OCI-LY1 (cell line): ENCODE results near the gene DENND1A.

Experiments
- H2AFZ ChIP-seq: fragments of 200-600 bp; sonication (generic), shearing (Covaris generic); 2 replicates; pipeline ENCODE4 v1.6.0; 2014; ENCODE audit warnings: antibody characterized with exemption, mild to moderate bottlenecking, low read length
- H3F3A ChIP-seq: fragments of 200-600 bp; sonication (generic), shearing (Covaris generic); 2 replicates; pipeline ENCODE4 v1.6.0; 2014; ENCODE audit warnings: mild to moderate bottlenecking, antibody characterized with exemption, low read length, moderate library complexity; ENCODE audit not compliant: insufficient read depth
- H3K27ac ChIP-seq: fragments of 200-600 bp; sonication (generic); 2 replicates; pipeline ENCODE4 v1.5.1; 2014; ENCODE audit warnings: low read length, mixed run types, mild to moderate bottlenecking, low read depth; ENCODE audit not compliant: poor library complexity, severe bottlenecking
- H3K27me3 ChIP-seq: fragments of 200-600 bp; sonication (generic); 2 replicates; pipeline ENCODE4 v1.6.0; 2014; ENCODE audit warnings: antibody characterized with exemption, mild to moderate bottlenecking, low read length, moderate library complexity; ENCODE audit not compliant: insufficient read depth
- H3K36me3 ChIP-seq: fragments of 200-600 bp; sonication (generic); 2 replicates; pipeline ENCODE4 v1.6.1; 2014; ENCODE audit warnings: mild to moderate bottlenecking, antibody characterized with exemption, low read length, moderate library complexity, mixed read lengths; ENCODE audit not compliant: insufficient read depth
- H3K4me1 ChIP-seq: fragments of 200-600 bp; sonication (generic); 2 replicates; pipeline ENCODE4 v1.5.1; 2014; ENCODE audit warnings: mild to moderate bottlenecking, low read length, moderate library complexity; ENCODE audit not compliant: insufficient read depth, severe bottlenecking
- H3K4me2 ChIP-seq: fragments of 200-600 bp; sonication (generic), shearing (Covaris generic); 2 replicates; pipeline ENCODE4 v1.6.1; 2014; ENCODE audit warnings: low read length
- H3K4me3 ChIP-seq: fragments of 200-600 bp; sonication (generic); 2 replicates; pipeline ENCODE4 v1.5.1; 2014; ENCODE audit warnings: low read length, low read depth, mild to moderate bottlenecking, mixed read lengths; ENCODE audit not compliant: poor library complexity, severe bottlenecking
- H3K79me2 ChIP-seq: fragments of 200-600 bp; shearing (Covaris generic); 2 replicates; pipeline ENCODE4 v1.6.1; 2016; ENCODE audit warnings: mixed run types, low read length, mixed read lengths; ENCODE audit not compliant: insufficient read depth
- H3K9ac ChIP-seq: fragments of 200-600 bp; sonication (generic), shearing (Covaris generic); 2 replicates; pipeline ENCODE4 v1.6.1; 2014; ENCODE audit warnings: mild to moderate bottlenecking, low read length, mixed read lengths
- H3K9me2 ChIP-seq: fragments of 200-600 bp; sonication (generic), shearing (Covaris generic); 2 replicates; pipeline ENCODE4 v1.6.1; 2014; ENCODE audit warnings: low read depth, mild to moderate bottlenecking, low read length, mixed read lengths
- H3K9me3 ChIP-seq: fragments of 200-600 bp; shearing (Covaris generic); 2 replicates; pipeline ENCODE4 v1.6.1; 2014; ENCODE audit warnings: low read length, mixed read lengths
- H4K20me1 ChIP-seq: fragments of 200-600 bp; sonication (generic), shearing (Covaris generic); 2 replicates; pipeline ENCODE4 v1.6.0; 2016; ENCODE audit warnings: mild to moderate bottlenecking, low read length; ENCODE audit not compliant: insufficient read depth
- CTCF ChIP-seq: fragments of 200-600 bp; sonication (generic), shearing (Covaris generic); IDR thresholded peaks from 2 replicates; pipeline ENCODE4 v1.5.1; 2017; ENCODE audit warnings: mild to moderate bottlenecking, antibody characterized with exemption, low read length, moderate library complexity, mixed read lengths
- EZH2 ChIP-seq: fragments of 200-600 bp; sonication (generic), shearing (Covaris generic); IDR thresholded peaks from 2 replicates; pipeline ENCODE4 v1.8.0; 2017; ENCODE audit warnings: borderline replicate concordance, mixed run types, mild to moderate bottlenecking, antibody characterized with exemption, low read length, moderate library complexity, mixed read lengths

Gene DENND1A

GRCh38 chr9:123927625-123928532 lies 2.0 kb downstream of the DENND1A start:
- Histone ChIP-seq H3K4me3 (peak overlapping the region; percentile 97), H3K36me3 (no peaks in the 10 kb centered on the region; the same call in 1 of the 2 replicates), H3K9me3 (peaks cover 4% of the 10 kb centered on the region; the same call in 1 of the 2 replicates), H3K27me3 (no peaks in the 10 kb centered on the region), H3K4me1 (peaks cover 34% of the 10 kb centered on the region), H3F3A (no peaks in the 10 kb centered on the region), H4K20me1 (no peaks in the 10 kb centered on the region), H3K79me2 (0 out of 2 replicates have a peak, but pooled peaks cover 6% of the 10 kb centered on the region), H2AFZ (no peak overlapping the region), H3K27ac (peak overlapping the region; percentile 41), H3K9ac (no peak overlapping the region), H3K9me2 (no peaks in the 10 kb centered on the region), H3K4me2 (peak overlapping the region; percentile 100)
- TF ChIP-seq EZH2 = no peak
- no peak for TF ChIP-seq CTCF

- Histone ChIP-seq H3K9me3 (peaks cover 4% of the 10 kb centered on the region; the same call in 1 of the 2 replicates), H3K9me2 (no peaks in the 10 kb centered on the region), H3F3A (no peaks in the 10 kb centered on the region), H2AFZ (no peak overlapping the region), H3K4me1 (peaks cover 34% of the 10 kb centered on the region), H3K4me2 (peak overlapping the region; percentile 100; the same call in 1 of the 2 replicates), H3K27ac (no peak overlapping the region), H3K36me3 (no peaks in the 10 kb centered on the region; the same call in 1 of the 2 replicates), H3K79me2 (0 out of 2 replicates have a peak, but pooled peaks cover 6% of the 10 kb centered on the region), H3K4me3 (no peak overlapping the region), H3K9ac (no peak overlapping the region), H3K27me3 (no peaks in the 10 kb centered on the region), H4K20me1 (no peaks in the 10 kb centered on the region)
- TF ChIP-seq CTCF (no peak), EZH2 (no peak)
These were observed 3.0 kb downstream of the DENND1A start for GRCh38 chr9:123926941-123927340.

- Histone ChIP-seq H3K4me3 (no peak overlapping the region), H2AFZ (no peak overlapping the region), H3K27me3 (no peaks in the 10 kb centered on the region), H3K4me2 (no peak overlapping the region), H3K9me2 (no peaks in the 10 kb centered on the region), H3K36me3 (no peaks in the 10 kb centered on the region; the same call in 1 of the 2 replicates), H3K9ac (no peak overlapping the region), H3K4me1 (peaks cover 34% of the 10 kb centered on the region), H3F3A (no peaks in the 10 kb centered on the region), H3K79me2 (0 out of 2 replicates have a peak, but pooled peaks cover 6% of the 10 kb centered on the region), H3K9me3 (peaks cover 4% of the 10 kb centered on the region; the same call in 1 of the 2 replicates), H3K27ac (no peak overlapping the region), H4K20me1 (no peaks in the 10 kb centered on the region)
- TF ChIP-seq EZH2 (no peak), CTCF (no peak)
These were observed 4.1 kb downstream of the DENND1A start for GRCh38 chr9:123925819-123926218.
